Mammary epithelial cell (primary cell): ENCODE measurements around the gene TMBIM1.

Experiments
- EZH2 ChIP-seq: IDR thresholded peaks from 2 replicates; pipeline ENCODE4 v1.6.1; 2012; ENCODE audit warnings: low read length, inconsistent platforms, borderline replicate concordance
- TF ChIP-seq, protein P1 (sequence below), 2 donors: IDR thresholded peaks in 1 of 2; conservative IDR thresholded peaks in 1 of 2; 2 replicates each; pipeline ENCODE4 v1.5.1; 2011 to 2012; ENCODE audit warnings: inconsistent platforms in 2 of 2, low read length in 2 of 2, mild to moderate bottlenecking in 2 of 2, control low read depth in 1 of 2, low read depth in 1 of 2; ENCODE audit not compliant: insufficient read depth in 1 of 2; ENCODE audit errors: extremely low read depth in 1 of 2

DNA sequence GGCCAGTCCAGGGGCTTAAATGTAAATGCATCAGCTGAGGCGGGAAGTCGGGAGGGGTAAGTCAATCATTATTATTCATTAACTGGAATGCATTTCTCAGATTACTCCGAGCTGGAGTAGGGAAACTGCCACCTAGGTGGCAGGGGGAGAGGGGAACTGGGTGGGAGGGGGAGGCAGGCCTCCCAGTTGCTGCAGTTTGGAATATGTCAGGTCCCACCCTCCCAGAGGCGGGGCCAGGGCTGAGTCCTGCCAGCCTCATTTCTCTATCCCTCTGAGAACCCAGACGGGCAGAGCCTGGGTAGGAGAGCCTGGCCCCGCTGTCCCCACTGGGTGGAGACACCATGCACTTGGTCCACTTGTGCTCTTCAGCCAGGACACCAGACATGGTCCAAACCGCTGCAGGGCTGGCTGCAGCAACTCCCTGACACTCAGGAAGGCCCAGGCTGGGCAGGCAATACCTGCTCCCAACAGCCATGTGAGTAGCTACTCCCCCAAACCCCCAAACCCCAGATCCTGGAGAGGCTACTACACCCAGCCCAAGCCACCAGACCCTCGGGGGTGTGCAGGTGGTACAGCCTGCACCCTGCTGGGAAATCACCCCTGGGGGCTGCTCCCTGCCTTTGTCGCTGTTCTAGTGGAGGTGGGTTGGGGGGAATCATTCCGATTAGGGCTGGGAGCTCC lies 31.4 kb downstream of the TMBIM1 start, which contains the start of gene GPBAR1:
- TF ChIP-seq, protein P1, sequence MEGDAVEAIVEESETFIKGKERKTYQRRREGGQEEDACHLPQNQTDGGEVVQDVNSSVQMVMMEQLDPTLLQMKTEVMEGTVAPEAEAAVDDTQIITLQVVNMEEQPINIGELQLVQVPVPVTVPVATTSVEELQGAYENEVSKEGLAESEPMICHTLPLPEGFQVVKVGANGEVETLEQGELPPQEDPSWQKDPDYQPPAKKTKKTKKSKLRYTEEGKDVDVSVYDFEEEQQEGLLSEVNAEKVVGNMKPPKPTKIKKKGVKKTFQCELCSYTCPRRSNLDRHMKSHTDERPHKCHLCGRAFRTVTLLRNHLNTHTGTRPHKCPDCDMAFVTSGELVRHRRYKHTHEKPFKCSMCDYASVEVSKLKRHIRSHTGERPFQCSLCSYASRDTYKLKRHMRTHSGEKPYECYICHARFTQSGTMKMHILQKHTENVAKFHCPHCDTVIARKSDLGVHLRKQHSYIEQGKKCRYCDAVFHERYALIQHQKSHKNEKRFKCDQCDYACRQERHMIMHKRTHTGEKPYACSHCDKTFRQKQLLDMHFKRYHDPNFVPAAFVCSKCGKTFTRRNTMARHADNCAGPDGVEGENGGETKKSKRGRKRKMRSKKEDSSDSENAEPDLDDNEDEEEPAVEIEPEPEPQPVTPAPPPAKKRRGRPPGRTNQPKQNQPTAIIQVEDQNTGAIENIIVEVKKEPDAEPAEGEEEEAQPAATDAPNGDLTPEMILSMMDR (conservative IDR thresholded peaks at IDR 0.05 in 1 of 2, IDR thresholded peaks at IDR 0.05 in 1 of 2; ENCODE audit: extremely low read depth in 1 of 2, insufficient read depth in 1 of 2, low read depth in 1 of 2, low read length in 2 of 2) = no peak
- TF ChIP-seq EZH2 = no peak
